Fibroblast of lung (primary cell): Measurements from ENCODE around the gene OPN4.

Experiments used
- CTCF ChIP-seq, 2 donors: IDR thresholded peaks in 1 of 2; conservative IDR thresholded peaks in 1 of 2; 1 replicate in 1 of 2; 2 replicates in 1 of 2; pipeline ENCODE4 v1.5.1; 2011 to 2012; ENCODE audit warnings: low read length in 2 of 2, control low read depth in 1 of 2, inconsistent platforms in 1 of 2, low read depth in 1 of 2, mild to moderate bottlenecking in 1 of 2
- EZH2 ChIP-seq: IDR thresholded peaks from 2 replicates; pipeline ENCODE4 v1.5.1; 2012; ENCODE audit warnings: low read length, control low read depth, mild to moderate bottlenecking; ENCODE audit errors: missing control alignments

DNA sequence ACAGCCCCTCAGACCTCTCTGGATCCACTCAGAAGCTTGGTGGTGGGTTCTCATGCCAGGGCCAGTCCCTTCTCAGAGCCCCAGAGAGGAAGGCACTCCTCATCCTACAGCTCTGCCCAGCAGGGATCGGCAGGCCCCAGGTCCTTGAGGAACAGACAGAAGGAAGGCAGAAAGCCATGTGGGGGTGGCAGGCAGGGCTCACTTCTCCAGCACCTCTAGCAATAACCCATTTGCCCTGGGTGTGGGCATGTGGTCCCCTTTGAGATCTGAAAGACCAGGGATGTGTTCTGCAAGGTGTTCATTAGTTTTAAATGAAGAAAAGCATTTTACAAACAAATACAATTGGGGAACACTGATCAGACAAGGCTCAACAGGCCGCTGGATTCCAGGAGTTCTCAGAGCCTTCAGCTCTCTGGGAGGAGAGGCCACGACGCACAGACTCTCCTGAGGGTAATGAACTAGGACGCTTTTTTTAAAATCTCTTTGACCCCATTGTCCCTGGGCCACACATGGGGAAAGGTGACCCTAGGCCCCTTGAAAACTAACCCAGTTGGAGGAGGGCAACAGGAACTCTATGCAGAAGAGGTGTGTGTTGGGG is 54.5 kb downstream of the OPN4 start:
- TF ChIP-seq CTCF (conservative IDR thresholded peaks at IDR 0.05 in 1 of 2, IDR thresholded peaks at IDR 0.05 in 1 of 2; ENCODE audit: low read depth in 1 of 2, low read length in 2 of 2) (no peak), EZH2 (no peak)
